GF-D8 (cell line): ENCODE results near the gene PRMT7.
"Not testable (repeated sequence)": the region's sequence is repeated elsewhere in the genome, so short reads cannot be mapped to it uniquely, and the experiment has no call there.

Experiments
- DNase-seq: peaks from one replicate; lab custom pipeline; 2025; lab: John Stamatoyannopoulos, UW

The PRMT7 gene

DNA sequence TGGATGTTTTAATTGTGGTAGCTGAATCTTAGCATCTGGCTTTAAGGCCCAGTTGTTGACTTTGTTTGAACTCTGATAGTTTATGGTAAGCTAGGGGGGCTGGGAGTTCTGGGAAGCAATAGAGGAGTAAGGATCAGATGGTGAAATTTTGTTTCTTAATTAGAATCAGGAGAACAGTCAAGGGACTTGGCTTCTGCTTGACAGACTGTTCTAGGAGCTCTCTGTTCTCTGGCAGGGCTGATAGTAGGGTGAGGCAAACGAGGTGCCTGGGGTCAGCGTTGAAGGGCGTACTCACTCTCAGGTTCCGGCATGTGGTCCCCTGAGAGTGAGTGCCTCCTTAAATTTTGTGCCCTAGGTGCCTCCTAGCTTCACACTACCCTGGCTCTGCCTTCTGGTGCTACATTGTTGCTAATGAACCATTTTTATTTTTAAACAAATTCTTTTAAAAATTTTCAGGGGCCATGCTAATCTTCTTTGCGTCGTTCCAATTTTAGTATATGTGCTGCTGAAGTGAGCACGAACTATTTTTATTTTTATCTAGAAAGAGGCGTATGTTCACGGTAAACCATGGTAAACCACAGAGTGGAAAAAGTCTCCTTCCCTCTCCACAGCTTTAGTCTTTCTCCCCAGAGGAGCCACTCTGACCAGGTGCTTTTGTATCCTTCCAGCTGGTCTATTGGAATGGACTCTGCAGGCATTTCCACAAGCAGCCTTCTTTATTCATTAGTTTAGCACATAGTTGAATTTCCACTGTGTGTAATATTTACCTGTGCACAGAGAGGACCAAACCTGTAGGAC lies 26.8 kb upstream of the PRMT7 start:
- no peak for DNase-seq

GRCh38 chr16:68284847-68285246 lies 26.0 kb upstream of the PRMT7 start:
- peak; percentile 74 for DNase-seq

DNA sequence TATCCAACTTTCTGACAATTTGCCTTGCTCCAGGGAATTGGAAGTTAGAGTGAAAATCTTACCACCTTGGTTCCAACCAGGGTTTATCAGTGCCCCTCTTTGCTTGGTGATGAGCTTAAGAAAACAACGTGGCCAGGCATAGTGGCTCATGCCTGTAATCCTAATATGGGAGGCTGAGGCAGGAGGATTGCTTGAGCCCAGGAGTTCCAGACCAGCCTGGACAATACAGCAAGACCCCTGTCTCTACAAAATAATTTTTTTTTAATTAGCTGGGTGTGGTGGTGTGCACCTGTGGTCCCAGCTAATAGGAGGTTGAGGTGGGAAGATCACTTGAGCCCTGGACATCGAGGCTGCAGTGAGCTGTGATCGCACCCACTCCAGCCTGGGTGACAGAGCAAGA lies 25.1 kb upstream of the PRMT7 start:
- no peak for DNase-seq

- DNase-seq, result peak; percentile 78
These were observed 24.4 kb upstream of the PRMT7 start for GRCh38 chr16:68286153-68287074.

DNA sequence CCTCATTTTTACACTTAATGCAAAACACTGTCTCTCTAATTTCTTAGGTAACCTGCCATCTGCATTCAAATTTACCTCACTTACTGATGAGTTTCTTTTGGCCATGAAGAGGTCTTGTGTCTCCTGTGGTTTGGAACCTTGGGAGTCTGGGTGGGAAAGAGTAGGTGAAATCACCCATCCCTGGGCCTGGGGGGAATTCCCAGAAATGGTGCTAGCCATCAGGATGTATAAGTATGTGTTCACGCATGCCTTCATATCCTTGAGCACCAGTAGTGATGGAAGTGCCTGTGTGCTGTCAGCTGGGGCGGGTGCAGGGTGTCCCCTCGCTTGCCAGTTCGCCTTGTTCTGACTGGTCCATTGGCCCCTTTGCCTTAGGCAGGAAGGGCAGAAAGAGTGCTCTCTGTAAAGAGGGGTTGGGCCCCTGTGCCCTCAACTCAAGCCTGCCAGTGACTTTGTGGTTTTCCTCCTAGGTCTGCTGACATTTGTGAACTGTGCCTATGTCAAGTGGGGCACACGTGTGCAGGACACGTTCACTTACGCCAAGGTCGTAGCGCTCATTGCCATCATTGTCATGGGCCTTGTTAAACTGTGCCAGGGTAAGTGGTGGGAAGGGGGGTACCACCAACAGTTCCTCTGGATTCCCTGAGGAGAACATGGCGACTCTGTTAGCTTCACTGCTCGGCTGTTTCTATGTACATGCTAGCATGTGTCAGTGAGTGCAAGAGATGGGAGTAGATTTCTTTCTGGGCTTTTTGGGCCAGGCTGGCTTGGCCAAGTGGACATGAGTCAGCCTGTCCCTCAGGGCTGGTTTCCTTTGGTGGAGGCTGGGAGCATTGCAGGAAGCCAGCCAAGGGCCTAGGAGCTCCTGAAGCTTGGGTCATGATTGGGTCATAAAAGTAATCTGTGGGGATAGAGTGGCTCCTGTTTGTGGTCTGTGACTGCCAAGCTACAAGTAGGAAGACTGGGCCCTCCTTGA lies 23.3 kb upstream of the PRMT7 start:
- no peak for DNase-seq

DNA sequence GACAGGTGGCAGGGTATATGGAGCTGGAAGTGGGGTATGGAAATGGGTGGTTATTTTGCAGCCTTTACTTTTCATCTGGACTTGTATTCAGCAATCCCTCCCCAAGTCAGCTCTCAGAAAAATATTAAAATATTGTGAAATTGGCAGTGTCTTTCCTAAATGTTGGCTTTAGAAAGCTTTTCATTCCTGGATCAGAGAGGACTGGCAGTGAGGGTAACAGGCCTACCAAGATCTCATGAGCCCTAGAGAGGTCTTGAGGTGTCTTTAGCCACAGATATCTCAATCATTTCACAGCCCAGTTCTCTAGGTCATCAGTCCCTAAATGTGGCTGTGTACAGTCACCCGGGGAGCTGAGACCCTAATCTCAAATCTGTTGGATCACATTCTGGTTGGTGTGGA lies 22.6 kb upstream of the PRMT7 start:
- DNase-seq, result no peak

- not testable (repeated sequence) for DNase-seq
These were observed 22.0 kb upstream of the PRMT7 start for GRCh38 chr16:68288796-68289195.

DNA sequence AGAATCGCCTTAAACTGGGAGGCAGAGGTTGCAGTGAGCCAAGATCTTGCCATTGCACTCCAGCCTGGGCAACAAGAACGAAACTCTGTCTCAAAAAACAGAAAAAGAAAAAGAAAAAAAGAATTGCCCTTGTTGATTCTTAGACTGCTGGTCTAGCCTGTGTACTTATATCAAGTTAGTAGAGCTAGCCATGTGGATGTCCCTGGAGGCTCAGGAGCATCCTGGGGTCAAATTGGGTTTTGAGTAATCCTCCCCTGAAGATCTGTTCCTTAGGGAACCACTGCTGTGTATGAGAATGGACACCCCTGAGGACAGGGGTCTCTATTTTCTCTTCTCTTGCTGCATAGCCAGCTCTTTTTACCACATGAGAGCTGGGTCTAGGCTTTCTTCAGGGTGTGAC lies 21.6 kb upstream of the PRMT7 start:
- no peak for DNase-seq

DNA sequence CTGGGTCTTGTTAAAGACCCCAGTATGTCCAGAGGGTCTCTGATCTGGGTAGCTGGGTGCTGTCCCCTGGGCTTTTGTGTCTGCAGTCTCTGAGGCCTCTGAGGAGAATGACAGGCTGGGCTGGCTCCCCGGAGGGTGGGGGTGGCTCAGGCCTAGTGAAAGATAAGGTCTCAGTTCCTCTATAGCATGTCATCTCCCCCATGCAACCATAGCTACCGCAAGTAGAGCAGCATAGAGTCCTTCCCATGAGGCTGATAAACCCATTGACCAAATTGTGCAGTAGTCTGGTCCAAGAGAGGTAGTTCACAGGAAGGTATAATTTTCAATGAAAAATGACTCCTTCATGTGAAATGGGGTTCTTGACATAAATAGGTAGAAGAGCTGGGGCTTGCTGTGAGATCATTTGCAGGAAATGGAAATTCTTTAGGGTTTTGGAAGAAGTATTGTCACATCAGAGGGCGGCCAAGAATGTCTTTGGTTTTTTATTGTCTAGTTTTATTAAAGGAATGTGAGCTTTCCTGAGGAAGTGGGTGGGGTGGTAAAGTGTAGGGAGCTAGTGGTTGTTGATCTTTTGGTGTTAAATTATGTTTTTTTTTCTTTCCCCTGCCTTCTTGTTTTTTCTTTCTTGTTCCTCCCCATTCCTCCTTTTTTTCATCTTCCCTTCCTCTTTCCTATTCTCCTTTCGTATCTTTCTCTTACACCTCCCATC lies 21.0 kb upstream of the PRMT7 start:
- peak; percentile 83 for DNase-seq

DNA sequence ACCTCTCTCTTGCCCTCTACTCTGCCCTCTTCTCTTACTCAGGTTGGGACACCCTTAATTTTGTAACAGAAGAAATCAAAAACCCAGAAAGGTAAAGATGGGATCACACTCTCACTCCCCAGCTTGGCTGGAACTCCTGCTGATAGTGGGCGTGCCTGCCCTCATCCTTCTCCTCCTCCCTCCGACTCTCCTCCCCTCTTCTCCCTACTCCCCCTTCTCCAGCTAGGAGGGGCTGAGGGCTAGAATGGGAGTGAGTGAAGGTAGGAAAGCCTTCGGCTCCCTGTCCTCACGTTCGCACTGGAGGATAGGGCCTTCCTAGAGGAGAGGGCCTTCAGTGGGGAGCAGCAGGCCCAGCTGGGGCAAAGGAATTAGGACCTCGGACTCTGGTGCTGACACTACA lies 20.4 kb upstream of the PRMT7 start:
- DNase-seq, result no peak

- DNase-seq, result no peak
These were observed 19.6 kb upstream of the PRMT7 start for GRCh38 chr16:68291227-68291626.

DNA sequence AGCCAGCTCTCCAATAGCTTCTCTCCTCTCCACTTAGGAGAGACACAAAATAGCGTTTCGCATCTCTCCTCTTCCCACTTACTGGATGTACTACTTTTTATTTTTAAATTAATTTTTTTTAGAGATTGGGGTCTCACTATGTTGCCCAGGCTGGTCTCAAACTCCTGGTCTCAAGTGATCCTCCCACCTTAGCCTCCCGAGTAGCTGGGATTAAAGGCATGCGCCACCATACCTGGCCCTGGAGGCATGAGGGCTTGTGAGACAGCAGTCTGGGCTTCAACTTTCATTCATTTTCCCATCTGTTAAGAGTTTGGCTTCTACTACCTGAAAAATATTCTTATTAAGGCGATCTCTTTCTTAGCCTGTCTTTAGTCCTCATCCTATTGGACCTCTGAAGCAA lies 18.4 kb upstream of the PRMT7 start:
- DNase-seq, result no peak

- no peak for DNase-seq
These were observed 14.5 kb upstream of the PRMT7 start for GRCh38 chr16:68296291-68296690.

- DNase-seq, result no peak
These were observed 14.1 kb upstream of the PRMT7 start for GRCh38 chr16:68296693-68297092.

DNA sequence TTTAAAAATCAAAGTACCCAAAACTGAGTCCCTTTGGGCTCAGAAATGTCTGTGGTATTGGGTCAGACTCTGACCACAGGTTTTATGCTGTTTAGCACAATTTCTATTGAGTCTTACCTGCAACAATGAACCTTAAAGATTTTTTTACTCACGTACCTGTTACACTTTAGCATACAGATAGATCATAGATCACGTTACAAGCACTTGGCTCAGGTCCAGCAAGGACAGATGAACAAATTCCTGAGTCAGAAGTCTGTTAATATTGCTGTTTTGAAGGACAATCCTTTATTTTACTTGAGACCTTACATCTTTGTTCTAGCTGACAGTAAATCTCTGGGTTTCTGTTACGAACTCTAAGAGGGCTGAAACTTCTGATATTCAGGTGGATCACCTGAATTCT lies 12.9 kb upstream of the PRMT7 start:
- DNase-seq, result no peak

DNA sequence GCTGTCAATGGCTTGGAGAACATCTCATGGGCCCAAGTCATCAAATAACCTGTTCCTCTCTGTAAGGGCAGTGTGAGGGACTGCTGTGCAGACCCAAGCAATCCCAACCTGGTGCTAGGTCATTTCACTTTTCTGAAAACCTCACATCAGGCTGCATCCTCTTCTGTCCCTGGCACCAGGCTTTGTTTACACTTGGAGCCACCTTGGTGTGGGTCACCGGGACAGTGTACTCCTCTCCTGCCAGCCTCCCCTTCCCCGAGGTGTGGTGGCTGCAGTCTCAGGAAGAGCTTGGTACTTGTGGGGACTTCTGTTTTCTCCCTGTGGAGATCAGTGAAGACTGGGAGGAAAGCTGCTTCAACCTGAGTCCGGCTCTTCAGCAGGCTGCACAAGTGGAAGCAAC lies 12.5 kb upstream of the PRMT7 start:
- no peak for DNase-seq

DNA sequence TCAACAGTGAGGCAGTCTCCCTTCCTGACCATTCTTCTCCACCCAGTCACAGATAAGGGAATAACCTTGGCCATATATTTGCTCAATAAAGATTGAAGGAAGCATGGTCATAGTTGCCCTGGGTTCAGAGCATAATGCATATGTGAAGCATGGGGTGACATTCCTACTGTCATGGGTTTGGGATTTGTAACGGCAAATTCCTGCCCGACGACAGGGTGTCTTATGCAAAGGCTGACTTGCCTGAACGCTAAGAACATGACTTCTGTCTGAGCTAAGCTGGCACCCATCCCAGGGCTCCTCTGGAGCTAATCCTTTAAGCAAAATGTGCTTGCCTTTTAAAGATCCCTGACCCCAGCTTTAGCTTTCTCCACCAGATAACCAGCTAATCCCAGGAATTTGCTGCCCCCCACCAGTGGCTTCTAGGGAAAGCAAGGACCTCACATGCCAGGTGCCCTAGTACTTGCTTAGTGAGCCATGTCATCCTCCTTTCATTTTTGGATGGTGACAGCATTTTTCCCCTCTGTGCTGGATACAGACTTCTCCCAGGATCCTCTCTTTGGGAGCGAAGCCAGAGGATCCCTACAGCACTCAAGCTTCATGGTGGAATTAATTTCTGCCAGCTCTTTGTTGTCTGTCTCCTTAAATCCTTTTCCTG lies 11.8 kb upstream of the PRMT7 start:
- no peak for DNase-seq

GRCh38 chr16:68299571-68300453 lies 11.0 kb upstream of the PRMT7 start:
- no peak for DNase-seq

GRCh38 chr16:68300734-68301459 lies 9.9 kb upstream of the PRMT7 start:
- DNase-seq, result peak; percentile 34
